ENCODE data around the gene AK9.

AK9 gene

GRCh38 chr6:109508166-109508860 is 182.7 kb downstream of the AK9 start:
- DNase-seq, result no peak

- no peak for DNase-seq
Measured at GRCh38 chr6:109507490-109508072, 183.4 kb downstream of the AK9 start.

- no peak for DNase-seq
Measured at GRCh38 chr6:109506841-109507240, 184.2 kb downstream of the AK9 start.

GRCh38 chr6:109506314-109506713 is 184.7 kb downstream of the AK9 start:
- DNase-seq, result no peak

GRCh38 chr6:109503327-109504224 is 187.4 kb downstream of the AK9 start:
- DNase-seq, result no peak

GRCh38 chr6:109498936-109499335 is 192.1 kb downstream of the AK9 start:
- no peak for DNase-seq

GRCh38 chr6:109498052-109498451 is 192.9 kb downstream of the AK9 start:
- no peak for DNase-seq

GRCh38 chr6:109496036-109496772 is 194.8 kb downstream of the AK9 start:
- no peak for DNase-seq

- DNase-seq, result no peak
Measured at GRCh38 chr6:109493865-109494264, 197.1 kb downstream of the AK9 start.

GRCh38 chr6:109491207-109491938 is 199.6 kb downstream of the AK9 start:
- peak; percentile 45 for DNase-seq

- no peak for DNase-seq
Measured at GRCh38 chr6:109490713-109491112, 200.3 kb downstream of the AK9 start.

GRCh38 chr6:109488001-109488400 is 203.0 kb downstream of the AK9 start:
- DNase-seq, result no peak

- no peak for DNase-seq
Measured at GRCh38 chr6:109486068-109486467, 204.9 kb downstream of the AK9 start.

GRCh38 chr6:109485266-109485935 is 205.6 kb downstream of the AK9 start:
- no peak for DNase-seq

- no peak for DNase-seq
Measured at GRCh38 chr6:109484122-109484521, 206.9 kb downstream of the AK9 start.

GRCh38 chr6:109483735-109484057 is 207.3 kb downstream of the AK9 start:
- DNase-seq, result no peak

- peak; percentile 92 for DNase-seq
Measured at GRCh38 chr6:109482905-109483734, 207.9 kb downstream of the AK9 start, which contains the start of gene ZBTB24. Gene ZBTB24, minus strand, starts transcription at chr6:109483219. Its CDS starts 1,193 bp downstream, at chr6:109482026.

GRCh38 chr6:109480993-109481480 is 210.0 kb downstream of the AK9 start:
- DNase-seq, result no peak

GRCh38 chr6:109478841-109479624 is 212.0 kb downstream of the AK9 start:
- peak; percentile 44 for DNase-seq

All from CD4-positive, alpha-beta T cell treated with Interleukin-12 subunit alpha and Interleukin-12 subunit beta, for 1 hour (primary cell).